ENCODE measurements around the gene FBXO44.

FBXO44 gene

GRCh38 chr1:11645670-11646265, 8.9 kb upstream of the FBXO44 start:
- Histone ChIP-seq H3K27me3 (replicated peaks in 2 of 5; ENCODE audit: control insufficient read depth in 4 of 5, insufficient read depth in 5 of 5, low read length in 4 of 5) (peaks cover 0 to 32% (median 11%) of the 10 kb centered on the region in 5 experiments), H3K27ac (ENCODE audit: insufficient read depth in 1 of 2, low read depth in 1 of 2, low read length in 2 of 2, poor library complexity in 1 of 2, severe bottlenecking in 2 of 2) (no peak overlapping the region), H3K4me3 (ENCODE audit: control insufficient read depth in 1 of 7, extremely low read depth in 1 of 7, insufficient read depth in 4 of 7, low read depth in 2 of 7, low read length in 6 of 7) (no peak overlapping the region), H3K36me3 (ENCODE audit: control insufficient read depth in 4 of 4, insufficient read depth in 4 of 4, low read length in 3 of 4) (no peaks in the 10 kb centered on the region), H3K4me1 (ENCODE audit: control extremely low read depth in 1 of 4, control insufficient read depth in 4 of 4, insufficient read depth in 4 of 4, low read length in 3 of 4) (peaks cover 0 to 14% (median 9%) of the 10 kb centered on the region in 4 experiments), H3K9me3 (ENCODE audit: control extremely low read depth in 1 of 5, control insufficient read depth in 4 of 5, insufficient read depth in 2 of 5, low read depth in 1 of 5, low read length in 4 of 5) (no peaks in the 10 kb centered on the region)
- ChIA-PET POLR2A (no interaction called here), CTCF (interaction anchor here (0.5 to 3.4 kb wide), 20 partner anchors 8 to 1729 kb away, joined by 3 to 26 read pairs (median 3); partner anchors contain the start of genes DISP3 and FBXO6)
- WGBS (ENCODE audit: insufficient coverage) = 8% methylated on average over 3 of the region's 8 CpGs
- peak; percentile 74 to 90 (median 84) for DNase-seq

- Histone ChIP-seq H3K9me3 (ENCODE audit: control extremely low read depth in 1 of 5, control insufficient read depth in 4 of 5, insufficient read depth in 2 of 5, low read depth in 1 of 5, low read length in 4 of 5) (no peaks in the 10 kb centered on the region), H3K4me3 (ENCODE audit: control insufficient read depth in 1 of 7, extremely low read depth in 1 of 7, insufficient read depth in 4 of 7, low read depth in 2 of 7, low read length in 6 of 7) (no peak overlapping the region), H3K36me3 (ENCODE audit: control insufficient read depth in 4 of 4, insufficient read depth in 4 of 4, low read length in 3 of 4) (no peaks in the 10 kb centered on the region), H3K4me1 (ENCODE audit: control extremely low read depth in 1 of 4, control insufficient read depth in 4 of 4, insufficient read depth in 4 of 4, low read length in 3 of 4) (peaks cover 0 to 16% (median 9%) of the 10 kb centered on the region in 4 experiments), H3K27me3 (replicated peaks in 2 of 5; ENCODE audit: control insufficient read depth in 4 of 5, insufficient read depth in 5 of 5, low read length in 4 of 5) (peaks cover 2 to 36% (median 11%) of the 10 kb centered on the region in 5 experiments), H3K27ac (ENCODE audit: insufficient read depth in 1 of 2, low read depth in 1 of 2, low read length in 2 of 2, poor library complexity in 1 of 2, severe bottlenecking in 2 of 2) (no peak overlapping the region)
- CTCF ChIA-PET = interaction anchor here (0.5 to 4.5 kb wide), 12 partner anchors 9 to 1729 kb away, joined by 3 to 27 read pairs (median 4); partner anchors contain the start of gene FBXO6
- no peak for DNase-seq
- POLR2A ChIA-PET = no interaction called here
- WGBS (ENCODE audit: insufficient coverage) = 97% methylated on average over 9 of the region's 9 CpGs
Observed at GRCh38 chr1:11646317-11646716, 8.4 kb upstream of the FBXO44 start.

GRCh38 chr1:11647333-11647732, 7.3 kb upstream of the FBXO44 start:
- CTCF ChIA-PET = interaction anchor here (1.3 to 4.5 kb wide), 5 partner anchors 15 to 610 kb away, joined by 3 to 27 read pairs (median 4); partner anchors contain the start of gene FBXO6

GRCh38 chr1:11648039-11648438, 6.6 kb upstream of the FBXO44 start:
- peaks cover 0 to 16% (median 9%) of the 10 kb centered on the region in 4 experiments for H3K4me1 ChIP-seq (ENCODE audit: control extremely low read depth in 1 of 4, control insufficient read depth in 4 of 4, insufficient read depth in 4 of 4, low read length in 3 of 4)
- WGBS (ENCODE audit: insufficient coverage) = 97% methylated on average over 3 of the region's 6 CpGs
- no peak overlapping the region for H3K4me3 ChIP-seq (ENCODE audit: control insufficient read depth in 1 of 7, extremely low read depth in 1 of 7, insufficient read depth in 4 of 7, low read depth in 2 of 7, low read length in 6 of 7)
- H3K36me3 ChIP-seq (ENCODE audit: control insufficient read depth in 4 of 4, insufficient read depth in 4 of 4, low read length in 3 of 4) = no peaks in the 10 kb centered on the region
- no peaks in the 10 kb centered on the region for H3K9me3 ChIP-seq (ENCODE audit: control extremely low read depth in 1 of 5, control insufficient read depth in 4 of 5, insufficient read depth in 2 of 5, low read depth in 1 of 5, low read length in 4 of 5)
- ChIA-PET POLR2A (interaction anchor here (0.7 kb wide), 1 partner anchor 329 kb away, joined by 3 read pairs; no protein-coding TSS in a partner anchor), CTCF (interaction anchor here (1.3 to 4.5 kb wide), 4 partner anchors 15 to 610 kb away, joined by 3 to 27 read pairs (median 9); partner anchors contain the start of gene FBXO6)
- peaks cover 2 to 42% (median 14%) of the 10 kb centered on the region in 5 experiments for H3K27me3 ChIP-seq (replicated peaks in 2 of 5; ENCODE audit: control insufficient read depth in 4 of 5, insufficient read depth in 5 of 5, low read length in 4 of 5)
- no peak for DNase-seq
- no peak overlapping the region for H3K27ac ChIP-seq (ENCODE audit: insufficient read depth in 1 of 2, low read depth in 1 of 2, low read length in 2 of 2, poor library complexity in 1 of 2, severe bottlenecking in 2 of 2)

More at GRCh38 chr1:11647333-11647732, 7.3 kb upstream of the FBXO44 start:
- H3K27ac ChIP-seq (ENCODE audit: insufficient read depth in 1 of 2, low read depth in 1 of 2, low read length in 2 of 2, poor library complexity in 1 of 2, severe bottlenecking in 2 of 2) = no peak overlapping the region
- H3K4me3 ChIP-seq (ENCODE audit: control insufficient read depth in 1 of 7, extremely low read depth in 1 of 7, insufficient read depth in 4 of 7, low read depth in 2 of 7, low read length in 6 of 7) = no peak overlapping the region
- H3K9me3 ChIP-seq (ENCODE audit: control extremely low read depth in 1 of 5, control insufficient read depth in 4 of 5, insufficient read depth in 2 of 5, low read depth in 1 of 5, low read length in 4 of 5) = no peaks in the 10 kb centered on the region
- no peak for DNase-seq
- POLR2A ChIA-PET = no interaction called here
- peaks cover 2 to 40% (median 14%) of the 10 kb centered on the region in 5 experiments for H3K27me3 ChIP-seq (replicated peaks in 2 of 5; ENCODE audit: control insufficient read depth in 4 of 5, insufficient read depth in 5 of 5, low read length in 4 of 5)
- H3K36me3 ChIP-seq (ENCODE audit: control insufficient read depth in 4 of 4, insufficient read depth in 4 of 4, low read length in 3 of 4) = no peaks in the 10 kb centered on the region
- 100% methylated on average over 3 of the region's 7 CpGs for WGBS (ENCODE audit: insufficient coverage)
- peaks cover 0 to 16% (median 9%) of the 10 kb centered on the region in 4 experiments for H3K4me1 ChIP-seq (ENCODE audit: control extremely low read depth in 1 of 4, control insufficient read depth in 4 of 4, insufficient read depth in 4 of 4, low read length in 3 of 4)

DNA sequence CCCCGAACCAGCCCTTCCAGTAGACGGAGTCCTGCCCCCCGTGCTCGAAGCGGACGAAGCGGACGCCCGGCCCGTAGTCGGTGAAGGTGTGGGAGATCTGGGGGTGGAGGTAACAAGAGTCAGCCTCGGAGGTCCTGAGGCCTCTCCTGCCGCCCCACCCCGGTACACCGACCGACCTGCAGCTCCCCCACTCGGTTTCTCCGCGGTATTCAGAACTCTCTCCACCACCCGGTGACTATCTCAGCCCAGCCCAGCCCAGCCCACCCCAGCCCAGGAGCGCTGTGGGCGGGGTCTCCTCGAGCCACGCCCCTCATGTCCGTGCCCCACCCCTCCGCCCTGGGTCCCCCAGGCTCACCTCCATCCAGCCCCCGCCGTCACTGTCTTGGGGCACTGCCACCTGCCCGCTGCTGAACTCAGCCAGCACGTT, 5.9 kb upstream of the FBXO44 start:
- H3K9me3 ChIP-seq (ENCODE audit: control extremely low read depth in 1 of 5, control insufficient read depth in 4 of 5, insufficient read depth in 2 of 5, low read depth in 1 of 5, low read length in 4 of 5) = no peaks in the 10 kb centered on the region
- no peak overlapping the region for H3K4me3 ChIP-seq (ENCODE audit: control insufficient read depth in 1 of 7, extremely low read depth in 1 of 7, insufficient read depth in 4 of 7, low read depth in 2 of 7, low read length in 6 of 7)
- peaks cover 2 to 44% (median 12%) of the 10 kb centered on the region in 5 experiments for H3K27me3 ChIP-seq (replicated peaks in 2 of 5; ENCODE audit: control insufficient read depth in 4 of 5, insufficient read depth in 5 of 5, low read length in 4 of 5)
- peaks cover 0 to 16% (median 9%) of the 10 kb centered on the region in 4 experiments for H3K4me1 ChIP-seq (ENCODE audit: control extremely low read depth in 1 of 4, control insufficient read depth in 4 of 4, insufficient read depth in 4 of 4, low read length in 3 of 4)
- ChIA-PET CTCF (interaction anchor here (1.3 to 4.5 kb wide), 6 partner anchors 14 to 611 kb away, joined by 3 to 27 read pairs (median 9); partner anchors contain the start of gene FBXO6), POLR2A (no interaction called here)
- H3K27ac ChIP-seq (ENCODE audit: insufficient read depth in 1 of 2, low read depth in 1 of 2, low read length in 2 of 2, poor library complexity in 1 of 2, severe bottlenecking in 2 of 2) = no peak overlapping the region
- WGBS (ENCODE audit: insufficient coverage) = 35% methylated on average over 17 of the region's 30 CpGs
- DNase-seq = peak in 2 of 3 donors; percentile 22 to 27
- no peaks in the 10 kb centered on the region for H3K36me3 ChIP-seq (ENCODE audit: control insufficient read depth in 4 of 4, insufficient read depth in 4 of 4, low read length in 3 of 4)

- POLR2A ChIA-PET = no interaction called here
- no peak overlapping the region for H3K27ac ChIP-seq (ENCODE audit: insufficient read depth in 1 of 2, low read depth in 1 of 2, low read length in 2 of 2, poor library complexity in 1 of 2, severe bottlenecking in 2 of 2)
- no peaks in the 10 kb centered on the region for H3K36me3 ChIP-seq (ENCODE audit: control insufficient read depth in 4 of 4, insufficient read depth in 4 of 4, low read length in 3 of 4)
- peaks cover 0 to 16% (median 11%) of the 10 kb centered on the region in 4 experiments for H3K4me1 ChIP-seq (ENCODE audit: control extremely low read depth in 1 of 4, control insufficient read depth in 4 of 4, insufficient read depth in 4 of 4, low read length in 3 of 4)
- no peak for DNase-seq
- H3K4me3 ChIP-seq (ENCODE audit: control insufficient read depth in 1 of 7, extremely low read depth in 1 of 7, insufficient read depth in 4 of 7, low read depth in 2 of 7, low read length in 6 of 7) = peak overlapping the region in 1 of 7 experiments; percentile 31
- CTCF ChIA-PET = interaction anchor here (0.9 to 4.5 kb wide), 8 partner anchors 14 to 611 kb away, joined by 4 to 27 read pairs (median 6); partner anchors contain the start of gene FBXO6
- peaks cover 2 to 49% (median 12%) of the 10 kb centered on the region in 5 experiments for H3K27me3 ChIP-seq (replicated peaks in 2 of 5; ENCODE audit: control insufficient read depth in 4 of 5, insufficient read depth in 5 of 5, low read length in 4 of 5)
- WGBS (ENCODE audit: insufficient coverage) = 15% methylated on average over 2 of the region's 9 CpGs
- no peaks in the 10 kb centered on the region for H3K9me3 ChIP-seq (ENCODE audit: control extremely low read depth in 1 of 5, control insufficient read depth in 4 of 5, insufficient read depth in 2 of 5, low read depth in 1 of 5, low read length in 4 of 5)
Observed at GRCh38 chr1:11649237-11649623, 5.4 kb upstream of the FBXO44 start.
